Transverse colon (tissue), 4 donors: Measurements from ENCODE around the gene CYRIA.

Experiments used
- CTCF ChIP-seq, 5 experiments: fragments of 200-600 bp in 3 of 5; fragments of 450-650 bp in 2 of 5; sonication (generic) in 3 of 5; IDR thresholded peaks; 1 replicate in 2 of 5; 2 replicates in 3 of 5; pipeline ENCODE4 v1.5.1; 2016 to 2017; ENCODE audit warnings: antibody characterized with exemption in 5 of 5, inconsistent platforms in 3 of 5, mild to moderate bottlenecking in 2 of 5, moderate library complexity in 1 of 5
- EP300 ChIP-seq: sonication (generic); formaldehyde crosslinking; IDR thresholded peaks from one replicate; pipeline ENCODE4 v1.6.1; 2017; ENCODE audit warnings: antibody characterized with exemption, low read depth
- POLR2A ChIP-seq: fragments of 450-650 bp; IDR thresholded peaks from one replicate; pipeline ENCODE4 v1.6.1; 2016; ENCODE audit warnings: antibody characterized with exemption, mild to moderate bottlenecking, moderate library complexity
- POLR2AphosphoS5 ChIP-seq, 3 donors: sonication (generic); formaldehyde crosslinking; IDR thresholded peaks; one replicate each; pipeline ENCODE4 v1.6.1; 2016; ENCODE audit warnings: antibody characterized with exemption in 3 of 3

- TF ChIP-seq CTCF (IDR thresholded peaks at IDR 0.05) (no peak), POLR2A (no peak), EP300 (no peak), POLR2AphosphoS5 (IDR thresholded peaks at IDR 0.05) (no peak)
These were observed 19.2 kb upstream of the CYRIA start for GRCh38 chr2:16684676-16685339.
